Measurements from ENCODE around the gene COPB2. TPM values are rescaled to one million over a fixed set of nuclear protein-coding genes. Genes with fewer than 3 reads are reported as not detected.
"Not testable (repeated sequence)": the region's sequence is repeated elsewhere in the genome, so short reads cannot be mapped to it uniquely, and the experiment has no call there.

The COPB2 gene
- total and polyA plus RNA-seq, 8 donors, result 26.9 to 114 (median 93.6) TPM

DNA sequence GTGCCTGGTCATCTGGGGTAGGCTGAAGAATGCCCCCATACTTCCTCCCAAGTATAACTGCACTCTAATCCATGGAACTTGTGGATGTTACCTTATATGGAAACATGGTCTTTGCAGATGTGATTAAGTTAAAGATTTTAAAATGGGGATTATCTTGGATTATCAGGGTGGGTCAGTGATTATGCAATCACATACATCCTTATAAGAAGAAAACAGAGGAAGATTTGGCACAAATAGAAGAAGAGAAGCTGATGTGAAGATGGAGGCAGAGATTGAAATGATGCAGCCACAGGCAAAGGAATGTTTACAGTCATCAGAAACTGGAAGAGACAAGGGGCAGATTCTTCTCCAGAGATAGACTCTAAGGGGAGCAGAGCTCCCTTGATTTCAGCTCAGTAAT lies 47.4 kb downstream of the COPB2 start:
- no peak for ATAC-seq
- no peak for DNase-seq
- no peak overlapping the region for H3K27ac ChIP-seq
- H3K4me1 ChIP-seq, result peaks cover 0 to 16% (median 12%) of the 10 kb centered on the region in 3 donors
- no peaks in the 10 kb centered on the region for H3K9me3 ChIP-seq
- TF ChIP-seq, protein P1, sequence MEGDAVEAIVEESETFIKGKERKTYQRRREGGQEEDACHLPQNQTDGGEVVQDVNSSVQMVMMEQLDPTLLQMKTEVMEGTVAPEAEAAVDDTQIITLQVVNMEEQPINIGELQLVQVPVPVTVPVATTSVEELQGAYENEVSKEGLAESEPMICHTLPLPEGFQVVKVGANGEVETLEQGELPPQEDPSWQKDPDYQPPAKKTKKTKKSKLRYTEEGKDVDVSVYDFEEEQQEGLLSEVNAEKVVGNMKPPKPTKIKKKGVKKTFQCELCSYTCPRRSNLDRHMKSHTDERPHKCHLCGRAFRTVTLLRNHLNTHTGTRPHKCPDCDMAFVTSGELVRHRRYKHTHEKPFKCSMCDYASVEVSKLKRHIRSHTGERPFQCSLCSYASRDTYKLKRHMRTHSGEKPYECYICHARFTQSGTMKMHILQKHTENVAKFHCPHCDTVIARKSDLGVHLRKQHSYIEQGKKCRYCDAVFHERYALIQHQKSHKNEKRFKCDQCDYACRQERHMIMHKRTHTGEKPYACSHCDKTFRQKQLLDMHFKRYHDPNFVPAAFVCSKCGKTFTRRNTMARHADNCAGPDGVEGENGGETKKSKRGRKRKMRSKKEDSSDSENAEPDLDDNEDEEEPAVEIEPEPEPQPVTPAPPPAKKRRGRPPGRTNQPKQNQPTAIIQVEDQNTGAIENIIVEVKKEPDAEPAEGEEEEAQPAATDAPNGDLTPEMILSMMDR (IDR thresholded peaks at IDR 0.05), result no peak
- no peaks in the 10 kb centered on the region for H3K27me3 ChIP-seq
- H3K4me3 ChIP-seq, result no peak overlapping the region
- H3K36me3 ChIP-seq, result peaks cover 0 to 3% (median 0%) of the 10 kb centered on the region in 3 donors
- FAIRE-seq, result no peak
- intact Hi-C loops (cut with DNase I), result no loop called here

DNA sequence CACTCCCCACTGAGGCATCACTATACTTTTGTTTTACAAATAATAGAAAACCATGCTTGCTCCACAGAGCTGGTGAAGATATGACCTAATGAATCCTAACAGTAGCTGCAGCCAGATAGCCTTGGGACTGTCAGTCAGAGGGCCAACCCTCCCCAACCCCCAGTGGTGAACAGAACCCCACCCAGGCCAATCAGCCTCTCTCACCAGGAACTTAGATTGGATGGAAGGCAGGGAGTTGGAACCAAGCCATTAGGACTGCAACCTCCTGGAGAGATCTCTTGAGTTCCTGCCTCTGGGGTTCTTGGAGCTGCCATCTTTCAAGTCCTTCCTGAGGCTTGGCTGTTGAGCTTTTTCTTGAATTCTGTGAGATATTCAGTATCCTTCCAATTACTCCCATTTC lies 48.7 kb downstream of the COPB2 start:
- TF ChIP-seq, protein P1 (IDR thresholded peaks at IDR 0.05), result no peak
- Histone ChIP-seq H3K4me1 (peaks cover 0 to 13% (median 12%) of the 10 kb centered on the region in 3 donors), H3K27me3 (no peaks in the 10 kb centered on the region), H3K4me3 (no peak overlapping the region), H3K9me3 (no peaks in the 10 kb centered on the region), H3K27ac (no peak overlapping the region), H3K36me3 (no peaks in the 10 kb centered on the region)
- ATAC-seq, result no peak
- DNase-seq, result no peak
- no peak for FAIRE-seq
- intact Hi-C loops (cut with DNase I), result no loop called here

DNA sequence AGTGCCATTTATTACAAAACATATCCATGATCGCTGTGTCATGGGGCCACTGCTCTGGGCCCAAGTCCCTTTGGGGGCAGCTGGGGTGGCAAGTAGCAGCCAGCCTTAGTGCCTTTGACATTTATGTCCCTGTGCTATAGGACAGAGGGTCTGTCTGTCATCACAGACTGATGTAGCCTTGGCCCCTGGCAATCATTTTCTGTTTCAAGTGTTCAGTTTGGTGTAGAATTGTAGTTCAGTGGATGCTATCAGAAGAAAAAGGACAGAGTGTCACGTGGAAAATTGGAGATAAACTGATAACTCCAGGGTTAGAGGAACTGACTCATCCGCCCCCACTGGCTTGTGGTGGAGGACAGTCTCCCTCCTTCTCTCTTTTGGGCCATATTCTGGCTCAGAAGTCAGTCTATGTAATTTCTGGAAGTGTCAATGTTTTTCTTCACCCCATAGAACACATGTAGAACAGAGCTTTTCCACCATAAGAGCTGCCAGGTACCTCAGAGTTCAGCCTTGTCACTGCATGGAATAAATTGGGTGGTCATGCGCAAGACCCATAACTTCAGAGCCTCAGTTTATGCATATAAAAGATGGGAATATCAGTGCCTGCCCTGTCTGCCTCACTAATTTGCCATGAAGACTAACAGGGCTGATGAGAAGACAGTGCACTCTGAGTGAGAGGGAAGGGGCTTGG lies 50.1 kb downstream of the COPB2 start:
- WGBS, 2 donors, result 68 to 75% methylated on average over 4 of the region's 4 CpGs
- TF ChIP-seq, protein P1 (IDR thresholded peaks at IDR 0.05), result no peak
- no peak for DNase-seq
- intact Hi-C loops (cut with DNase I), result loop anchor here in 1 of 3 donors (10.0 kb wide), 1 partner anchor 235 kb away; no protein-coding TSS in a partner anchor
- H3K4me3 ChIP-seq, result no peak overlapping the region
- H3K4me1 ChIP-seq, result no peaks in the 10 kb centered on the region
- no peak for ATAC-seq
- H3K27ac ChIP-seq, result no peak overlapping the region
- no peaks in the 10 kb centered on the region for H3K36me3 ChIP-seq
- H3K27me3 ChIP-seq, result no peaks in the 10 kb centered on the region
- no peak for FAIRE-seq
- no peaks in the 10 kb centered on the region for H3K9me3 ChIP-seq

DNA sequence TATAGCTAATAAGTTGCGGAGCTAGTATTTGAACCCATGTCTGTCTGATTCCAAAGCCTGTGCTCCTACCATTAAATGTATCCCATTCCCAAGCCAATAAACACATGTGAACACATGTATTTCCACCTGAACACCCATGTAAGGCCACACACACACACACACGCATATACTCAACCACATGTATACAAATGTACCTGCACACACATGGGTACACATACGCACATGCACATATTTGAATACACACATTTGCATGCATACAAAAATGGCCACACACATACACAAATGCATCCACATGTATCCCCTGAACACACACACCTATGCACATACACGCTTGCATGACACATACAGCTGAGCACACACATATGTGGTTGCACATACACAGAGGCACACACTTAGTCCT lies 51.0 kb downstream of the COPB2 start:
- no peak overlapping the region for H3K4me3 ChIP-seq
- no peaks in the 10 kb centered on the region for H3K27me3 ChIP-seq
- TF ChIP-seq, protein P1 (IDR thresholded peaks at IDR 0.05), result no peak
- H3K4me1 ChIP-seq, result no peaks in the 10 kb centered on the region
- intact Hi-C loops (cut with DNase I), result loop anchor here in 1 of 3 donors (10.0 kb wide), 1 partner anchor 234 kb away; no protein-coding TSS in a partner anchor
- no peak overlapping the region for H3K27ac ChIP-seq
- WGBS, 2 donors, result 91 to 92% methylated on average over 4 of the region's 4 CpGs
- DNase-seq (no peak), ATAC-seq (no peak), FAIRE-seq (no peak)
- H3K36me3 ChIP-seq, result no peaks in the 10 kb centered on the region
- H3K9me3 ChIP-seq, result no peaks in the 10 kb centered on the region

DNA sequence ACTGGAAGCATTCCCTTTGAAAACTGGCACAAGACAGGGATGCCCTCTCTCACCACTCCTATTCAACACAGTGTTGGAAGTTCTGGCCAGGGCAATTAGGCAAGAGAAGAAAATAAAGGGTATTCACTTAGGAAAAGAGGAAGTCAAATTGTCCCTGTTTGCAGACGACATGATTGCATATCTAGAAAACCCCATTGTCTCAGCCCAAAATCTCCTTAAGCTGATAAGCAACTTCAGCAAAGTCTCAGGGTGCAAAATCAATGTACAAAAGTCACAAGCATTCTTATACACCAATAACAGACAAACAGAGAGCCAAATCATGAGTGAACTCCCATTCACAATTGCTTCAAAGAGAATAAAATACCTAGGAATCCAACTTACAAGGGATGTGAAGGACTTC lies 54.8 kb downstream of the COPB2 start:
- not testable (repeated sequence) for DNase-seq, H3K4me3 ChIP-seq, H3K27me3 ChIP-seq, FAIRE-seq, H3K9me3 ChIP-seq, ATAC-seq, H3K36me3 ChIP-seq, H3K27ac ChIP-seq, H3K4me1 ChIP-seq
- 56 to 63% methylated on average over 1 of the region's 1 CpG for WGBS, 2 donors
- intact Hi-C loops (cut with DNase I), result loop anchor here in 2 of 3 donors (5.0 to 10.0 kb wide), 2 partner anchors 222 to 230 kb away; no protein-coding TSS in a partner anchor

Data from pancreas (tissue), 10 donors.